HepG2 (cell line): Measurements from ENCODE around the gene ZNF747. TPM values are rescaled to one million over a fixed set of nuclear protein-coding genes. Genes with fewer than 3 reads are reported as not detected.

Experiments used
- ATRX ChIP-seq: sonication (generic); formaldehyde crosslinking; IDR thresholded peaks from 2 replicates; pipeline ENCODE4 v1.4.0; 2020; ENCODE audit warnings: missing genetic modification reagents, borderline replicate concordance
- CENPX ChIP-seq: sonication (generic); formaldehyde crosslinking; IDR thresholded peaks from 2 replicates; pipeline ENCODE4 v1.9.0; 2021; ENCODE audit warnings: mild to moderate bottlenecking, missing genetic modification reagents, moderate library complexity
- MED1 ChIP-seq: sonication (generic); formaldehyde crosslinking; IDR thresholded peaks from 2 replicates; pipeline ENCODE4 v1.4.0; 2020; ENCODE audit warnings: missing genetic modification reagents
- NFYC ChIP-seq: IDR thresholded peaks from 2 replicates; pipeline ENCODE4 v1.6.1; 2016; ENCODE audit warnings: missing genetic modification reagents, missing compliant biosample characterization
- PAWR ChIP-seq: sonication (generic); formaldehyde crosslinking; IDR thresholded peaks from 2 replicates; pipeline ENCODE4 v1.4.0; 2020; ENCODE audit warnings: missing genetic modification reagents, mild to moderate bottlenecking, borderline replicate concordance
- PHF5A ChIP-seq: IDR thresholded peaks from one replicate; pipeline ENCODE4 v1.6.1; 2018; ENCODE audit warnings: low read depth, missing genetic modification reagents; ENCODE audit not compliant: unreplicated experiment
- SOX5 ChIP-seq: IDR thresholded peaks from 2 replicates; pipeline ENCODE4 v1.6.1; 2016; ENCODE audit warnings: borderline replicate concordance
- TCF7L2 ChIP-seq: IDR thresholded peaks from 2 replicates; pipeline ENCODE4 v1.6.1; 2011; ENCODE audit warnings: mild to moderate bottlenecking, low read depth, low read length, moderate library complexity
- ZNF260 ChIP-seq: sonication (generic); formaldehyde crosslinking; IDR thresholded peaks from 2 replicates; pipeline ENCODE4 v1.4.0; 2020; ENCODE audit warnings: missing genetic modification reagents, low read depth, mild to moderate bottlenecking, borderline replicate concordance
- ZNF343 ChIP-seq: sonication (generic); formaldehyde crosslinking; IDR thresholded peaks from 2 replicates; pipeline ENCODE4 v1.4.0; 2020; ENCODE audit warnings: mild to moderate bottlenecking, missing genetic modification reagents
- ZNF451 ChIP-seq: sonication (generic); formaldehyde crosslinking; IDR thresholded peaks from 2 replicates; pipeline ENCODE4 v1.5.0; 2020; ENCODE audit warnings: mild to moderate bottlenecking, missing genetic modification reagents
- ZNF569 ChIP-seq: sonication (generic); formaldehyde crosslinking; IDR thresholded peaks from 2 replicates; pipeline ENCODE4 v1.5.0; 2020; ENCODE audit warnings: mild to moderate bottlenecking, missing genetic modification reagents, moderate library complexity, borderline replicate concordance
- ZNF589 ChIP-seq: sonication (generic); formaldehyde crosslinking; conservative IDR thresholded peaks from 2 replicates; pipeline ENCODE4 v1.8.0; 2022; ENCODE audit warnings: mild to moderate bottlenecking, moderate library complexity, missing genetic modification reagents
- ZNF614 ChIP-seq: IDR thresholded peaks from 2 replicates; pipeline ENCODE4 v1.6.1; 2018; ENCODE audit warnings: missing biosample characterization, missing genetic modification reagents, inconsistent platforms, borderline replicate concordance
- ZNF629 ChIP-seq: sonication (generic); formaldehyde crosslinking; conservative IDR thresholded peaks from 2 replicates; pipeline ENCODE4 v1.5.0; 2020; ENCODE audit warnings: missing genetic modification reagents
- ZNF737 ChIP-seq: sonication (generic); formaldehyde crosslinking; IDR thresholded peaks from 2 replicates; pipeline ENCODE4 v1.5.0; 2020; ENCODE audit warnings: missing genetic modification reagents, mild to moderate bottlenecking, borderline replicate concordance
- ZNF777 ChIP-seq: sonication (generic); formaldehyde crosslinking; IDR thresholded peaks from 2 replicates; pipeline ENCODE4 v1.4.0; 2020; ENCODE audit warnings: missing genetic modification reagents
- ZNF780A ChIP-seq: sonication (generic); formaldehyde crosslinking; IDR thresholded peaks from 2 replicates; pipeline ENCODE4 v1.8.0; 2022; ENCODE audit warnings: mild to moderate bottlenecking, missing genetic modification reagents, moderate library complexity
- polyA plus RNA-seq, 8 experiments: library from polyadenylated mRNA; depleted of rRNA in 3 of 8; stranded (reverse) in 7 of 8; unstranded in 1 of 8; fragments of >200 nt; fragmentation: Illumina TruSeq in 4 of 8; extraction: Trizol in 4 of 8; gene quantifications; 2 replicates each; pipeline versions ENCODE4 v1.2.1 to v1.2.3, GENCODE V29; 2011 to 2016; ENCODE audit warnings: low read depth in 4 of 8, missing spikeins in 1 of 8, mixed read lengths in 1 of 8; ENCODE audit not compliant: insufficient read depth in 1 of 8
- total RNA-seq, 5 experiments: library from RNA; depleted of rRNA; stranded (reverse); fragments of >200 nt; fragmentation: Illumina TruSeq; extraction: Trizol; gene quantifications; 2 replicates each; pipeline ENCODE4 v1.2.3, GENCODE V29; 2016; ENCODE audit warnings: low read depth in 1 of 5
- TF ChIP-seq, protein P1 (sequence below): sonication (generic); formaldehyde crosslinking; IDR thresholded peaks from 2 replicates; pipeline ENCODE4 v1.8.0; 2022; ENCODE audit warnings: mild to moderate bottlenecking, missing genetic modification reagents; ENCODE audit not compliant: insufficient replicate concordance
- TF ChIP-seq, protein P2 (sequence below): sonication (generic); formaldehyde crosslinking; IDR thresholded peaks from 2 replicates; pipeline ENCODE4 v1.5.0; 2020; ENCODE audit warnings: mild to moderate bottlenecking, missing genetic modification reagents
- TF ChIP-seq, protein P3 (sequence below): IDR thresholded peaks from 2 replicates; pipeline ENCODE4 v1.6.1; 2016; ENCODE audit warnings: missing genetic modification reagents, missing compliant biosample characterization
- TF ChIP-seq, protein P4 (sequence below), 2 experiments: fragments of 450-650 bp in 1 of 2; sonication (generic) in 1 of 2; formaldehyde crosslinking; IDR thresholded peaks; 2 replicates each; pipeline versions ENCODE4 v1.5.0 to v1.8.0; 2020 to 2022; ENCODE audit warnings: mild to moderate bottlenecking in 1 of 2, missing genetic modification reagents in 1 of 2
- TF ChIP-seq, protein P5 (sequence below): fragments of 450-650 bp; IDR thresholded peaks from 2 replicates; pipeline ENCODE4 v1.6.1; 2017

The ZNF747 gene
- total and polyA plus RNA-seq, 2 of the 13 experiments (the other 11 are each of a cell fraction or from before 2014, with no cell fraction given) = 7.2 to 10.2 TPM

DNA sequence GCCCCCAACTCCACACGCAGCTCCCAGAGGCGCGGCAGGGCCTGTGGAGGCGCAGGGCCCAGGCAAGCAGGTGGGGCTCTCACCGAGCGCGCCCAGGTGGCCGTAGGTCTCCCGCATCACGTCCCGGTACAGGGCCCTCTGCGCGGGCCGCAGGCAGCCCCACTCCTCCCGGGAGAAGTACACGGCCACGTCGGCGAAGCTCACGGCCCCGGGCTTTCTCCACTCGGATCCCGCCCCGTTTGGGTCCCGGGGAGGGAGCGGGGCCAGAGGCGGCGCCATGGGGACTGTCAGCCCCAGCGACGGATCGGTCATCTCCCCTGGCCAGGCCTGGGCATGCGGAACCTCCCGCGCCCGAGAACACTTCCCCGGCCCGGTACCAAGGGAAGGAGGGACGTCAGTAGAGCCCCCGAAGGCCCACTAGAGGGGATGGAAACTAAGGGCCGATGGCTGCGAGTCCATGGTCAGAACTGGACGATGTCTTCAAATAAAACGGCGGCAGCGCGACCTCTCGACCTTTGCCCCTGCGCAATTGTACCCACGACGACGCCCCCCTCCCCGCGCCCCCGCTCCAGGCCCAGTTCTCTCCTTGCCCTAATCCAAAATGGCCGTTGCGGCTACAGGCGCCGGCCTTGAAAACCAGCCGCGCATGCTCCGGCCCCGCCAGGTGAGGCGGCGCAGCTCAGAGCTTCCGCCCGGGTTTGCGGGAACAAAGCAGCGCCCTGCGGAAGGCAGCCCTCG lies at the start of gene ZNF747 (continued):
- TF ChIP-seq ZNF569 (CRISPR knock-in tag) (0 out of 2 replicates have a peak, but pooled peaks have one; percentile 30), ZNF737 (no peak; the same call in 1 of the 2 replicates), TCF7L2 (no peak), ZNF343 (CRISPR knock-in tag) (no peak), ZNF614 (peak; percentile 65), ZNF260 (no peak), PHF5A (CRISPR knock-in tag) (no peak), ZNF780A (CRISPR knock-in tag) (peak; percentile 57; the same call in 1 of the 2 replicates), ZNF589 (CRISPR knock-in tag) (peak; percentile 87), ZNF777 (peak; percentile 88), ATRX (CRISPR knock-in tag) (no peak), NFYC (peak; percentile 61; the same call in 1 of the 2 replicates), SOX5 (CRISPR knock-in tag) (peak; percentile 47; the same call in 1 of the 2 replicates), CENPX (CRISPR knock-in tag) (no peak), MED1 (CRISPR knock-in tag) (peak; percentile 85), ZNF629 (CRISPR knock-in tag) (0 out of 2 replicates have a peak, but pooled peaks have one; percentile 24), ZNF451 (CRISPR knock-in tag) (peak; percentile 78; the same call in 1 of the 2 replicates), PAWR (no peak)
- TF ChIP-seq, protein P1, sequence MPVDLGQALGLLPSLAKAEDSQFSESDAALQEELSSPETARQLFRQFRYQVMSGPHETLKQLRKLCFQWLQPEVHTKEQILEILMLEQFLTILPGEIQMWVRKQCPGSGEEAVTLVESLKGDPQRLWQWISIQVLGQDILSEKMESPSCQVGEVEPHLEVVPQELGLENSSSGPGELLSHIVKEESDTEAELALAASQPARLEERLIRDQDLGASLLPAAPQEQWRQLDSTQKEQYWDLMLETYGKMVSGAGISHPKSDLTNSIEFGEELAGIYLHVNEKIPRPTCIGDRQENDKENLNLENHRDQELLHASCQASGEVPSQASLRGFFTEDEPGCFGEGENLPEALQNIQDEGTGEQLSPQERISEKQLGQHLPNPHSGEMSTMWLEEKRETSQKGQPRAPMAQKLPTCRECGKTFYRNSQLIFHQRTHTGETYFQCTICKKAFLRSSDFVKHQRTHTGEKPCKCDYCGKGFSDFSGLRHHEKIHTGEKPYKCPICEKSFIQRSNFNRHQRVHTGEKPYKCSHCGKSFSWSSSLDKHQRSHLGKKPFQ (CRISPR knock-in tag) = peak; percentile 95
- TF ChIP-seq, protein P2, sequence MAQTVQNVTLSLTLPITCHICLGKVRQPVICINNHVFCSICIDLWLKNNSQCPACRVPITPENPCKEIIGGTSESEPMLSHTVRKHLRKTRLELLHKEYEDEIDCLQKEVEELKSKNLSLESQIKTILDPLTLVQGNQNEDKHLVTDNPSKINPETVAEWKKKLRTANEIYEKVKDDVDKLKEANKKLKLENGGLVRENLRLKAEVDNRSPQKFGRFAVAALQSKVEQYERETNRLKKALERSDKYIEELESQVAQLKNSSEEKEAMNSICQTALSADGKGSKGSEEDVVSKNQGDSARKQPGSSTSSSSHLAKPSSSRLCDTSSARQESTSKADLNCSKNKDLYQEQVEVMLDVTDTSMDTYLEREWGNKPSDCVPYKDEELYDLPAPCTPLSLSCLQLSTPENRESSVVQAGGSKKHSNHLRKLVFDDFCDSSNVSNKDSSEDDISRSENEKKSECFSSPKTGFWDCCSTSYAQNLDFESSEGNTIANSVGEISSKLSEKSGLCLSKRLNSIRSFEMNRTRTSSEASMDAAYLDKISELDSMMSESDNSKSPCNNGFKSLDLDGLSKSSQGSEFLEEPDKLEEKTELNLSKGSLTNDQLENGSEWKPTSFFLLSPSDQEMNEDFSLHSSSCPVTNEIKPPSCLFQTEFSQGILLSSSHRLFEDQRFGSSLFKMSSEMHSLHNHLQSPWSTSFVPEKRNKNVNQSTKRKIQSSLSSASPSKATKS (CRISPR knock-in tag) = peak; percentile 56; the same call in 1 of the 2 replicates
- TF ChIP-seq, protein P3, sequence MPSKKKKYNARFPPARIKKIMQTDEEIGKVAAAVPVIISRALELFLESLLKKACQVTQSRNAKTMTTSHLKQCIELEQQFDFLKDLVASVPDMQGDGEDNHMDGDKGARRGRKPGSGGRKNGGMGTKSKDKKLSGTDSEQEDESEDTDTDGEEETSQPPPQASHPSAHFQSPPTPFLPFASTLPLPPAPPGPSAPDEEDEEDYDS (CRISPR knock-in tag) = peak; percentile 81
- TF ChIP-seq, protein P4, sequence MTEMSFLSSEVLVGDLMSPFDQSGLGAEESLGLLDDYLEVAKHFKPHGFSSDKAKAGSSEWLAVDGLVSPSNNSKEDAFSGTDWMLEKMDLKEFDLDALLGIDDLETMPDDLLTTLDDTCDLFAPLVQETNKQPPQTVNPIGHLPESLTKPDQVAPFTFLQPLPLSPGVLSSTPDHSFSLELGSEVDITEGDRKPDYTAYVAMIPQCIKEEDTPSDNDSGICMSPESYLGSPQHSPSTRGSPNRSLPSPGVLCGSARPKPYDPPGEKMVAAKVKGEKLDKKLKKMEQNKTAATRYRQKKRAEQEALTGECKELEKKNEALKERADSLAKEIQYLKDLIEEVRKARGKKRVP (CRISPR knock-in tag; IDR thresholded peaks at IDR 0.05) = peak in 1 of 2 experiments; percentile 76; a peak in 1 of 4 replicates
- TF ChIP-seq, protein P5, sequence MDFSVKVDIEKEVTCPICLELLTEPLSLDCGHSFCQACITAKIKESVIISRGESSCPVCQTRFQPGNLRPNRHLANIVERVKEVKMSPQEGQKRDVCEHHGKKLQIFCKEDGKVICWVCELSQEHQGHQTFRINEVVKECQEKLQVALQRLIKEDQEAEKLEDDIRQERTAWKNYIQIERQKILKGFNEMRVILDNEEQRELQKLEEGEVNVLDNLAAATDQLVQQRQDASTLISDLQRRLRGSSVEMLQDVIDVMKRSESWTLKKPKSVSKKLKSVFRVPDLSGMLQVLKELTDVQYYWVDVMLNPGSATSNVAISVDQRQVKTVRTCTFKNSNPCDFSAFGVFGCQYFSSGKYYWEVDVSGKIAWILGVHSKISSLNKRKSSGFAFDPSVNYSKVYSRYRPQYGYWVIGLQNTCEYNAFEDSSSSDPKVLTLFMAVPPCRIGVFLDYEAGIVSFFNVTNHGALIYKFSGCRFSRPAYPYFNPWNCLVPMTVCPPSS = no peak
